ENCODE measurements around the gene CCNY. TPM values are rescaled to one million over a fixed set of nuclear protein-coding genes. Genes with fewer than 3 reads are reported as not detected.

CCNY gene
- total RNA-seq, 1 experiment from 2014 or later = 62.2 TPM

- no peak for TF ChIP-seq CTCF (IDR thresholded peaks at IDR 0.05 in 2 of 3, conservative IDR thresholded peaks at IDR 0.05 in 1 of 3; ENCODE audit: borderline replicate concordance in 1 of 3, insufficient read depth in 1 of 3, low read depth in 2 of 3, low read length in 2 of 3)
- no peak for TF ChIP-seq MAX (IDR thresholded peaks at IDR 0.05)
- no peak for TF ChIP-seq CBX3 (IDR thresholded peaks at IDR 0.05; ENCODE audit: low read depth)
- TF ChIP-seq ZFX (IDR thresholded peaks at IDR 0.05) = no peak
Observed at GRCh38 chr10:35510891-35511290, 174.6 kb downstream of the CCNY start (continued).

GRCh38 chr10:35511647-35512046, 175.3 kb downstream of the CCNY start:
- peaks cover 8% of the 10 kb centered on the region for H3K79me2 ChIP-seq (ENCODE audit: insufficient read depth, low read length)

More at GRCh38 chr10:35511647-35512046, 175.3 kb downstream of the CCNY start:
- ChIA-PET CTCF (no interaction called here), RAD21 (ENCODE audit: low non-redundant PET in 1 of 2, low total read pairs in 2 of 2, uncharacterized antibody in 2 of 2, unreplicated experiment in 2 of 2) (no interaction called here), POLR2A (no interaction called here)
- no peak for TF ChIP-seq ZBTB33 (IDR thresholded peaks at IDR 0.05; ENCODE audit: extremely low read depth, insufficient replicate concordance, low read length)
- TF ChIP-seq JUND (IDR thresholded peaks at IDR 0.05) = no peak
- no peak for TF ChIP-seq ELF1 (IDR thresholded peaks at IDR 0.05; ENCODE audit: borderline replicate concordance, low read depth)
- no peak for TF ChIP-seq ZFX (IDR thresholded peaks at IDR 0.05)
- no peak for TF ChIP-seq MAX (IDR thresholded peaks at IDR 0.05)
- no TSS peak for BruUV-seq (replicated peaks)
- no peak overlapping the region for H3K27ac ChIP-seq (ENCODE audit: low read depth, low read length)
- H3K27me3 ChIP-seq (ENCODE audit: insufficient read depth, low read length) = no peaks in the 10 kb centered on the region
- H3K9me2 ChIP-seq (ENCODE audit: insufficient read depth) = no peaks in the 10 kb centered on the region
- ATAC-seq = no peak
- DNase-seq (ENCODE audit: low read depth, low spot score) = no peak
- no peaks in the 10 kb centered on the region for H3K36me3 ChIP-seq (ENCODE audit: control insufficient read depth in 1 of 2, insufficient read depth in 2 of 2, low read length in 2 of 2)
- no peaks in the 10 kb centered on the region for H3K4me1 ChIP-seq (ENCODE audit: control insufficient read depth in 1 of 2, insufficient read depth in 2 of 2, low read length in 2 of 2)
- no peak overlapping the region for H2AFZ ChIP-seq (ENCODE audit: low read depth, low read length, poor library complexity, severe bottlenecking)
- H3K9ac ChIP-seq (ENCODE audit: low read length) = no peak overlapping the region
- H3K4me3 ChIP-seq (replicated peaks in 1 of 2; ENCODE audit: low read depth in 1 of 2, low read length in 2 of 2) = no peak overlapping the region
- H4K20me1 ChIP-seq (ENCODE audit: insufficient read depth) = no peaks in the 10 kb centered on the region
- no peaks in the 10 kb centered on the region for H3K9me3 ChIP-seq (ENCODE audit: control insufficient read depth in 1 of 2, insufficient read depth in 1 of 2, low read depth in 1 of 2, low read length in 2 of 2)
- intact Hi-C loops (cut with micrococcal nuclease) = no loop called here
- no peak overlapping the region for H3K4me2 ChIP-seq (ENCODE audit: low read length)

Data from HCT116 (cell line).